ENCODE measurements around the gene B4GALT2.
A peak's percentile ranks its signal among the peaks of the same experiment; 100 is the strongest.

The B4GALT2 gene

GRCh38 chr1:43973981-43974442 is 5.0 kb upstream of the B4GALT2 start:
- TF ChIP-seq, protein P1, sequence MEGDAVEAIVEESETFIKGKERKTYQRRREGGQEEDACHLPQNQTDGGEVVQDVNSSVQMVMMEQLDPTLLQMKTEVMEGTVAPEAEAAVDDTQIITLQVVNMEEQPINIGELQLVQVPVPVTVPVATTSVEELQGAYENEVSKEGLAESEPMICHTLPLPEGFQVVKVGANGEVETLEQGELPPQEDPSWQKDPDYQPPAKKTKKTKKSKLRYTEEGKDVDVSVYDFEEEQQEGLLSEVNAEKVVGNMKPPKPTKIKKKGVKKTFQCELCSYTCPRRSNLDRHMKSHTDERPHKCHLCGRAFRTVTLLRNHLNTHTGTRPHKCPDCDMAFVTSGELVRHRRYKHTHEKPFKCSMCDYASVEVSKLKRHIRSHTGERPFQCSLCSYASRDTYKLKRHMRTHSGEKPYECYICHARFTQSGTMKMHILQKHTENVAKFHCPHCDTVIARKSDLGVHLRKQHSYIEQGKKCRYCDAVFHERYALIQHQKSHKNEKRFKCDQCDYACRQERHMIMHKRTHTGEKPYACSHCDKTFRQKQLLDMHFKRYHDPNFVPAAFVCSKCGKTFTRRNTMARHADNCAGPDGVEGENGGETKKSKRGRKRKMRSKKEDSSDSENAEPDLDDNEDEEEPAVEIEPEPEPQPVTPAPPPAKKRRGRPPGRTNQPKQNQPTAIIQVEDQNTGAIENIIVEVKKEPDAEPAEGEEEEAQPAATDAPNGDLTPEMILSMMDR (IDR thresholded peaks at IDR 0.05; ENCODE audit: extremely low read depth, missing control alignments): no peak
- DNase-seq (ENCODE audit: low spot score): no peak

DNA sequence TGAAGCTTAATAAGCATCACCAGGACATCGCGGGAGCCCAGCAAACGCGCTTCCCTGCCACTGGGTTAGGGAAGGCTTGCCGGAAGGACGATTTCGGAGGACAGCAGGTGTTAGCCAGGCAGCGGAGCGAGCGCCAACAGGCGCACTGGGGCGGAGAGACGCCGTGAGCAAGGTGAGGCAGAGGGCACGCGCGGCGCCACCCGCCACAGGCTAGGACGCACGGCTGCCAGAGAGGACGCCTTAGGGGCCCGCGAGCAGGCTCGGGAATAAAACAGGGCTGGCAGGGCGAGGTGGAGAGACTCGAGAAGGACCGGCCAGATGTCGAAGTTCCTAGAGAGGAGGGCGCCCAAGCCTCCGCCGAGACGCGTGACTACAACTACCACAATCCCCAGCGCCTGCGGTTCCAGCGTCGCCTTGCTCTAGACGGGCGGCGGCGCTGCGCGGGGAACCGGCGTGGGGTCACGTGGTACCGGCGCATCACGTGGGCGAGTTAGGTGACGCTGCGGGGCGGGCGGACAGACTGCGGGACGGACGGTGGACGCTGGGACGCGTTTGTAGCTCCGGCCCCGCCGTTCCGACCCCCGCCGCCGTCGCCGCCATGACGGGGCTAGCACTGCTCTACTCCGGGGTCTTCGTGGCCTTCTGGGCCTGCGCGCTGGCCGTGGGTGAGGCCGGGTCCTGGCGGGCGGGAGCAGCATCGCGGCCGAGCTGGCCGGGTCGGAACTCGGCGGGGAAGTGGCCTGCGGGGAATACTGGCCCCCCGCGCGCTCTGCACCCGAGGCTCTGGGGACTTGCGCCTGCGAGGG is 4.4 kb upstream of the B4GALT2 start, which contains the start of gene ATP6V0B:
Gene ATP6V0B, plus strand, starts transcription at position 518 of the 806 bp plus-strand sequence. Its CDS starts 81 bp downstream, at position 599.
- peak; percentile 97 for DNase-seq (ENCODE audit: low spot score)
- TF ChIP-seq, protein P1 (IDR thresholded peaks at IDR 0.05; ENCODE audit: extremely low read depth, missing control alignments): no peak

DNA sequence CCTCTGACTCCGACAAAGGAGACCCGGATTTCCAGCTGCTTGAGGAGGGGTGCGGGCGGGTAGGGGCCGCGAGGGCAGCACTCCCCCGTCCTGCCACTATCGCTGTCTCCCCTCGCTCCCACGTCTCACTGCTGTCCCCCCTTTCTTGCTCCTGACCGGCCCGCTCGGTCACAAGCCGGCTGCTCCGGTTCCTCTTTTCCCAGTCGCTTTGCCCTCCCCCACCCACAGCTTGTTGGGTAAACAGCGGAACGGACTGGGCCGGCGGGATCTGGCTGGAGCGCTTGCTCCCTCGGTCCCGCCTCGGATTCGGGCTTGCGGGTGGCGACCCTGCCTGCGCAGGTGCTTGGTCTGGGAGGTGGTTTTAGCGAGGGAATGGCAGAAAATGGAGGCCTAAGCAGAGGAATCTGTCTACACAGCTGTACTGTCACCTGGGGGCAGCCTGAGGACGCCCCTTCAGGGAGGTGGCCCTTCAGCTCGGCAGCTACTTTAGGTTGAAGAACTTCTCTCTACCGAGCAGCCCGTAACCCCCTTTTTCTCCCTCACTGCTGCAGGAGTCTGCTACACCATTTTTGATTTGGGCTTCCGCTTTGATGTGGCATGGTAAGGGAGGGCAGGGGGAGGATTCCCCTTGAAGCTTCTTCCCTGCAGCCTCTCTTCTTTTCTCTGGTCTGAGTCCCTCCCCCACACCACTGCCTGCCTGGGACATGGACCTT is 3.6 kb upstream of the B4GALT2 start:
- TF ChIP-seq, protein P1 (IDR thresholded peaks at IDR 0.05; ENCODE audit: extremely low read depth, missing control alignments): no peak
- peak; percentile 56 for DNase-seq (ENCODE audit: low spot score)

DNA sequence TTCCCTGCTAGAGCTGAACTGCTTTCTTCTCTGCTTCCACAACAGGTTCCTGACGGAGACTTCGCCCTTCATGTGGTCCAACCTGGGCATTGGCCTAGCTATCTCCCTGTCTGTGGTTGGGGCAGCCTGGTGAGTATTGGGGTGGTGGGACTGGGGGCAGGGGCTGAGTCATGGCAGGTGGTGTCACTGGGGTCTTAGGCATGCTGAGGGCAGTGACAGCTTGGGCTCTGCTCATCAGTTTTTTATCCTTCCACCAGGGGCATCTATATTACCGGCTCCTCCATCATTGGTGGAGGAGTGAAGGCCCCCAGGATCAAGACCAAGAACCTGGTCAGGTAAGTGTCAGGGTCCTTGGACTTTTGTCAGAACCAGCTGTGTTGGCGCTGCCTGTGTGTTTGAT is 3.0 kb upstream of the B4GALT2 start:
- no peak for DNase-seq (ENCODE audit: low spot score)
- TF ChIP-seq, protein P1 (IDR thresholded peaks at IDR 0.05; ENCODE audit: extremely low read depth, missing control alignments): no peak

DNA sequence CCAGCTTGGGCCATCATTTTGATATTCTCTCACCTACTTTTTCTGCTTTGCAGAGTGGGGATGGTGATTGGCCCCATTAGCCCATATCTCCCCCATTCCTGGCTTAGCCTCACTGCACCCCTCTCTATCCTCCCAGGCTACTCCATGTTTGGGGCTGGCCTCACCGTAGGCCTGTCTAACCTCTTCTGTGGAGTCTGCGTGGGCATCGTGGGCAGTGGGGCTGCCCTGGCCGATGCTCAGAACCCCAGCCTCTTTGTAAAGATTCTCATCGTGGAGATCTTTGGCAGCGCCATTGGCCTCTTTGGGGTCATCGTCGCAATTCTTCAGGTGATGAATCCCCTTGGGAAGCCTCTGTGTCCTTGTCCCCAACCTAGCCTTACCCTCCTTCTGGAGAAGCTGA is 2.1 kb upstream of the B4GALT2 start:
- DNase-seq (ENCODE audit: low spot score): no peak
- TF ChIP-seq, protein P1 (IDR thresholded peaks at IDR 0.05; ENCODE audit: extremely low read depth, missing control alignments): no peak

DNA sequence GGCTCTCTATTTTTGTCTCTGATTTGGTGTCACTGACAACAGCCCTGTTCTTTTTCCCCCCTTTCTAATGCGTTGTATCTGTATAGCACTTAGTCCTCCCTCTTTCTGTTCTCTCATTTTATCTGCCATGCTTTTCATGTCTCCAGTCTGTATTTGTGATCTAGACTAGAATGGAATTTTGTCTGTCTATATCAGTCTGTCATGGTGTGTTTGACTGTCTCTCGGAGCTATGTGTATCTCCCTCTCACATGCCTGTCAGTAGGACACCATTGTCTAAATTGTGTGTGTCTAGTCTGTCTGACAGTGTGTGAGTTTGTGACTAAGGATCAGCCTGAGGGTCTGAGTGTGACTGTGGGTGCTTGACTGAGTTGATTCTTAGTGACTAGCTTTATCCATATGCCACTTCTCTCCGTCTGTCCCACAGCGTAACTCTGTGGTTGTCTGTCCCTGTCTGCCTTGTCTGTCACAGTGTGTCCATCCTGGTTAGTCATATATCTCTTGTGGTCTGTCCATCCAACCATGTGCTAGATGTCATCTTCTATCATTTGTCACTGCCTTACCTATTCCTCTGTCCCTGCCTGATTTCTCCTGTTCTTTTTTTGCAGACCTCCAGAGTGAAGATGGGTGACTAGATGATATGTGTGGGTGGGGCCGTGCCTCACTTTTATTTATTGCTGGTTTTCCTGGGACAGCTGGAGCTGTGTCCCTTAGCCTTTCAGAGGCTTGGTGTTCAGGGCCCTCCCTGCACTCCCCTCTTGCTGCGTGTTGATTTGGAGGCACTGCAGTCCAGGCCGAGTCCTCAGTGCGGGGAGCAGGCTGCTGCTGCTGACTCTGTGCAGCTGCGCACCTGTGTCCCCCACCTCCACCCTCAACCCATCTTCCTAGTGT is 1.4 kb upstream of the B4GALT2 start:
- no peak for DNase-seq (ENCODE audit: low spot score)
- TF ChIP-seq, protein P1 (IDR thresholded peaks at IDR 0.05; ENCODE audit: extremely low read depth, missing control alignments): no peak

All from GM20000 (cell line).